ENCODE results near the gene CARD11.
A peak's percentile ranks its signal among the peaks of the same experiment; 100 is the strongest.

CARD11 gene

GRCh38 chr7:2904202-2904601, 139.5 kb downstream of the CARD11 start:
- Mint-ChIP-seq H3K4me1 (peaks cover 23% of the 10 kb centered on the region), H3K4me3 (no peak overlapping the region), H3K9me3 (no peaks in the 10 kb centered on the region), H3K27ac (peak overlapping the region; percentile 31 to 41), H3K27me3 (no peaks in the 10 kb centered on the region)
- no peak for ATAC-seq
- DNase-seq: no peak

GRCh38 chr7:2903682-2904162, 139.9 kb downstream of the CARD11 start:
- H3K4me1 Mint-ChIP-seq: peaks cover 23% of the 10 kb centered on the region
- peak overlapping the region; percentile 31 to 41 for H3K27ac Mint-ChIP-seq
- no peaks in the 10 kb centered on the region for H3K9me3 Mint-ChIP-seq
- no peak for DNase-seq
- no peak overlapping the region for H3K4me3 Mint-ChIP-seq
- H3K27me3 Mint-ChIP-seq: no peaks in the 10 kb centered on the region
- peak; percentile 8 for ATAC-seq

- Mint-ChIP-seq H3K27me3 (no peaks in the 10 kb centered on the region), H3K27ac (no peak overlapping the region), H3K4me3 (no peak overlapping the region), H3K4me1 (peaks cover 41% of the 10 kb centered on the region), H3K9me3 (no peaks in the 10 kb centered on the region)
- DNase-seq (no peak), ATAC-seq (no peak)
Measured at GRCh38 chr7:2897023-2897422, 146.6 kb downstream of the CARD11 start.

GRCh38 chr7:2896131-2896530, 147.5 kb downstream of the CARD11 start:
- no peaks in the 10 kb centered on the region for H3K9me3 Mint-ChIP-seq

GRCh38 chr7:2894118-2894940, 149.3 kb downstream of the CARD11 start:
- peak; percentile 50 to 79 for DNase-seq
- no peaks in the 10 kb centered on the region for H3K9me3 Mint-ChIP-seq
- peak overlapping the region; percentile 96 to 100 for H3K27ac Mint-ChIP-seq
- peaks cover 41% of the 10 kb centered on the region for H3K4me1 Mint-ChIP-seq
- H3K4me3 Mint-ChIP-seq: peak overlapping the region; percentile 80 to 96
- H3K27me3 Mint-ChIP-seq: no peaks in the 10 kb centered on the region
- peak; percentile 86 for ATAC-seq

More at GRCh38 chr7:2896131-2896530, 147.5 kb downstream of the CARD11 start:
- DNase-seq (no peak), ATAC-seq (no peak)
- Mint-ChIP-seq H3K4me1 (peaks cover 41% of the 10 kb centered on the region), H3K27ac (peak overlapping the region; percentile 13 to 89), H3K4me3 (no peak overlapping the region), H3K27me3 (no peaks in the 10 kb centered on the region)

GRCh38 chr7:2893411-2893861, 150.2 kb downstream of the CARD11 start:
- H3K27ac Mint-ChIP-seq: peak overlapping the region; percentile 96 to 100

GRCh38 chr7:2892549-2892948, 151.1 kb downstream of the CARD11 start:
- no peak for DNase-seq
- Mint-ChIP-seq H3K9me3 (no peaks in the 10 kb centered on the region), H3K27ac (peak overlapping the region in 1 of 2 donors; percentile 80), H3K4me1 (peaks cover 41% of the 10 kb centered on the region), H3K27me3 (no peaks in the 10 kb centered on the region), H3K4me3 (peak overlapping the region; percentile 19 to 42)
- ATAC-seq: no peak

More at GRCh38 chr7:2893411-2893861, 150.2 kb downstream of the CARD11 start:
- DNase-seq (peak in 1 of 2 donors; percentile 58), ATAC-seq (peak; percentile 68)
- Mint-ChIP-seq H3K4me1 (peaks cover 41% of the 10 kb centered on the region), H3K27me3 (no peaks in the 10 kb centered on the region), H3K4me3 (peak overlapping the region; percentile 80 to 96), H3K9me3 (no peaks in the 10 kb centered on the region)

- Mint-ChIP-seq H3K4me1 (peaks cover 21% of the 10 kb centered on the region), H3K4me3 (no peak overlapping the region), H3K9me3 (no peaks in the 10 kb centered on the region), H3K27ac (no peak overlapping the region), H3K27me3 (no peaks in the 10 kb centered on the region)
- DNase-seq (no peak), ATAC-seq (no peak)
Measured at GRCh38 chr7:2887816-2888215, 155.9 kb downstream of the CARD11 start.

- Mint-ChIP-seq H3K27me3 (no peaks in the 10 kb centered on the region), H3K9me3 (no peaks in the 10 kb centered on the region), H3K4me3 (no peak overlapping the region), H3K4me1 (peaks cover 16% of the 10 kb centered on the region), H3K27ac (no peak overlapping the region)
- DNase-seq (peak; percentile 43 to 55), ATAC-seq (peak; percentile 84)
Measured at GRCh38 chr7:2886900-2887299, 156.8 kb downstream of the CARD11 start.

GRCh38 chr7:2886391-2886790, 157.3 kb downstream of the CARD11 start:
- peaks cover 16% of the 10 kb centered on the region for H3K4me1 Mint-ChIP-seq
- no peaks in the 10 kb centered on the region for H3K9me3 Mint-ChIP-seq
- H3K4me3 Mint-ChIP-seq: no peak overlapping the region
- no peaks in the 10 kb centered on the region for H3K27me3 Mint-ChIP-seq
- H3K27ac Mint-ChIP-seq: no peak overlapping the region
- DNase-seq (no peak), ATAC-seq (peak; percentile 2)

GRCh38 chr7:2884161-2884560, 159.5 kb downstream of the CARD11 start:
- no peaks in the 10 kb centered on the region for H3K9me3 Mint-ChIP-seq
- H3K27me3 Mint-ChIP-seq: no peaks in the 10 kb centered on the region
- DNase-seq (no peak), ATAC-seq (no peak)
- no peak overlapping the region for H3K4me3 Mint-ChIP-seq
- peaks cover 17% of the 10 kb centered on the region for H3K4me1 Mint-ChIP-seq
- no peak overlapping the region for H3K27ac Mint-ChIP-seq

- no peak for DNase-seq
- ATAC-seq: no peak
- no peak overlapping the region for H3K4me3 Mint-ChIP-seq
- H3K27me3 Mint-ChIP-seq: no peaks in the 10 kb centered on the region
- peak overlapping the region in 1 of 2 donors; percentile 64 for H3K27ac Mint-ChIP-seq
- H3K9me3 Mint-ChIP-seq: no peaks in the 10 kb centered on the region
- H3K4me1 Mint-ChIP-seq: peaks cover 28% of the 10 kb centered on the region
Measured at GRCh38 chr7:2883101-2883500, 160.6 kb downstream of the CARD11 start.

- no peak overlapping the region for H3K4me3 Mint-ChIP-seq
- peak overlapping the region in 1 of 2 donors; percentile 11 for H3K27ac Mint-ChIP-seq
- no peaks in the 10 kb centered on the region for H3K27me3 Mint-ChIP-seq
- H3K9me3 Mint-ChIP-seq: no peaks in the 10 kb centered on the region
- ATAC-seq: no peak
- H3K4me1 Mint-ChIP-seq: peaks cover 26% of the 10 kb centered on the region
- DNase-seq: no peak
Measured at GRCh38 chr7:2882111-2882510, 161.6 kb downstream of the CARD11 start.

- peaks cover 21% of the 10 kb centered on the region for H3K4me1 Mint-ChIP-seq
Measured at GRCh38 chr7:2880874-2881533, 162.7 kb downstream of the CARD11 start.

GRCh38 chr7:2880051-2880450, 163.6 kb downstream of the CARD11 start:
- no peak overlapping the region for H3K4me3 Mint-ChIP-seq
- no peaks in the 10 kb centered on the region for H3K27me3 Mint-ChIP-seq
- ATAC-seq (no peak), DNase-seq (no peak)
- H3K27ac Mint-ChIP-seq: no peak overlapping the region
- H3K4me1 Mint-ChIP-seq: peaks cover 21% of the 10 kb centered on the region
- no peaks in the 10 kb centered on the region for H3K9me3 Mint-ChIP-seq

More at GRCh38 chr7:2880874-2881533, 162.7 kb downstream of the CARD11 start:
- ATAC-seq: no peak
- H3K4me3 Mint-ChIP-seq: no peak overlapping the region
- H3K27ac Mint-ChIP-seq: no peak overlapping the region
- no peak for DNase-seq
- H3K9me3 Mint-ChIP-seq: no peaks in the 10 kb centered on the region
- no peaks in the 10 kb centered on the region for H3K27me3 Mint-ChIP-seq

- DNase-seq: no peak
- Mint-ChIP-seq H3K4me3 (no peak overlapping the region), H3K9me3 (no peaks in the 10 kb centered on the region), H3K27me3 (no peaks in the 10 kb centered on the region), H3K27ac (no peak overlapping the region), H3K4me1 (peaks cover 21% of the 10 kb centered on the region)
- ATAC-seq: no peak
Measured at GRCh38 chr7:2879354-2879753, 164.3 kb downstream of the CARD11 start.

Measured in stimulated activated naive CD8-positive, alpha-beta T cell treated with anti-CD3 and anti-CD28 coated beads, Interleukin-15, amount 100 ng/mL, for 72 hours (primary cell).